ENCODE measurements around the gene LSM7.

GRCh38 chr19:2289714-2290435 is 38.5 kb downstream of the LSM7 start:
- no peak for TF ChIP-seq CTCF (IDR thresholded peaks at IDR 0.05)
- peak; percentile 91 for TF ChIP-seq EZH2 (IDR thresholded peaks at IDR 0.05)
